Measurements from ENCODE around the gene SRI. TPM values are rescaled to one million over a fixed set of nuclear protein-coding genes. Genes with fewer than 3 reads are reported as not detected.
"Not testable (repeated sequence)": the region's sequence is repeated elsewhere in the genome, so short reads cannot be mapped to it uniquely, and the experiment has no call there.

Gene SRI
- total RNA-seq, 2 donors from 2014 or later = 93.6 to 103 TPM

DNA sequence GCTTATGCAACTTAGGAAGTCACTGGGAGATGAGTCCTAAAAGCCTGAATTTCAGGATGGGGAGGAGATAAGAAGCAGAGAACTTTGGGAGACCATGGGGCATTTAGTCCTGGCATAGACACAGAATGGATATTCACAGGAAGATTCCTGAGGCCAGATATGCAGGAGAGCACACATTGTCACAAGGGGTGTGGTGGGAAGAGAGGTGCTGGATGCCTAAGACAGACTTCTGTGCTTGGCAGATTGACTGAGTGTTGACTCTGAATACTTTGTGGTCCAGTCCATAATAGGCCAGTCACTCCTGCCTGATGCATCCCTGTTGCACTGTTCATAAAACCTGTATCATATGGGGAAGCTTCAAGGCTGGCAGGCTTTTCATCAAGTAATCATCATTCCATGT, 18.5 kb downstream of the SRI start:
- DNase-seq (ENCODE audit: low spot score) = no peak
- intact Hi-C loops (cut with DNase I) = no loop called here

GRCh38 chr7:88200789-88201188, 19.0 kb downstream of the SRI start:
- intact Hi-C loops (cut with DNase I) = no loop called here
- no peak for DNase-seq (ENCODE audit: low spot score)

- intact Hi-C loops (cut with DNase I) = no loop called here
- no peak for DNase-seq (ENCODE audit: low spot score)
Measured at GRCh38 chr7:88200261-88200660, 19.6 kb downstream of the SRI start.

GRCh38 chr7:88191911-88192310, 27.9 kb downstream of the SRI start:
- intact Hi-C loops (cut with DNase I) = no loop called here
- no peak for DNase-seq (ENCODE audit: low spot score)

DNA sequence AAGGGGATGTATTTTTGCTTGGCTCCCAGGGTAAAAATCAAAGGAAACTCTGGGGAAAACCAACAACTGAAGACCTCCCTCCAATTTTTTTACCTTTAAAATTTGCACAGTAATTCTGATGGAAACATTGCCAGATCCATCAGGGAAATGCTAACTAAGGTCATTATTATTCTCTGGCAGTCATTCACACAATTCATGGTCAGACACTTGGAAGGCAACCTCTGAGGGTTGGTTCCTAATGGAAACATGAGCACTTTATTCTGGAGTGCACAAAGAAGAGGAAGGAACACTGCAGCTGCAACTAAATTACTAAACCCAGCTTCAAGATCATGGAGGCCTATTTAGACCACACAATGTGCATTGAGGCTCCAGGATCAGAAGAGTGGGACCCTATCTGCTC, 34.2 kb downstream of the SRI start:
- no peak for DNase-seq (ENCODE audit: low spot score)
- intact Hi-C loops (cut with DNase I) = no loop called here

GRCh38 chr7:88184848-88185304, 35.0 kb downstream of the SRI start:
- DNase-seq (ENCODE audit: low spot score) = no peak
- intact Hi-C loops (cut with DNase I) = no loop called here

GRCh38 chr7:88183051-88183450, 36.8 kb downstream of the SRI start:
- DNase-seq (ENCODE audit: low spot score) = no peak
- intact Hi-C loops (cut with DNase I) = no loop called here

DNA sequence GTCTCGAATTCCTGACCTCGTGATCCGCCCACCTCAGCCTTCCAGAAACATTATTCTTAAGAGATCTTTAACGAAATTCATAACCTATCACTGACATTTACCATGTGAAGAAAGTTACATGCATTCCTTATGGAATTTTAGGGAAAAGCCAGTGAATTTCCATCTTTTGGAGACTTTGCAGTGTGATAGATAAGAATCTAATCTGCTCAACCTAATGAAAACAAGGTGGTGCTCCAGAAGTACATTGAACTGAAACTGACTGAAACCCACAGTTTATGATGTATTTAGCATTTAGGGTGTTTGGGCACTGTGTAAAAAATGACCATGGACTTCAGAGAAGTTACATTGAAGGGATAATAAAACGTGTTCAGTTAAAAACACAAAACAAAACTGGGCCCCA, 43.6 kb downstream of the SRI start:
- no peak for DNase-seq (ENCODE audit: low spot score)
- intact Hi-C loops (cut with DNase I) = no loop called here

GRCh38 chr7:88172842-88173241, 47.0 kb downstream of the SRI start:
- no peak for DNase-seq (ENCODE audit: low spot score)
- intact Hi-C loops (cut with DNase I) = no loop called here

GRCh38 chr7:88169717-88170320, 50.0 kb downstream of the SRI start:
- intact Hi-C loops (cut with DNase I) = no loop called here
- no peak for DNase-seq (ENCODE audit: low spot score)

DNA sequence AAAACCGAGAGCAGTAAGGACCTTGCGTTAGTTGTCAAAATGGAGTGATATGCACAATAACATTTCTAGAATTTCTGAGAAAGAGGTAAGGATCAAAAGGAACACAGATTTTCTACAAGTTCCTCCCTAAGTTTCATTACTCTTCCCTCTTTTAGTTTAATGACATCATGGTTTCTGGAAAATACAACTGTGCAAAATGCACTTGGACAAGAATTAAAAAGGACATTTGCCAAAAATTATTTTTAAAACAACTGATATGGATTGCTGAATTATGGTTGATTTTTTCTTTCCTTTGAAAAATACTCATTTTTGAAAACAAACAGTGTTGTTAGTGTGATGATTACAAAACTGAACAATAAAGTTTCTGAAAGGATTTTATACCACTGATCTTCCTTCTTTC, 52.1 kb downstream of the SRI start:
- intact Hi-C loops (cut with DNase I) = no loop called here
- no peak for DNase-seq (ENCODE audit: low spot score)

- intact Hi-C loops (cut with DNase I) = no loop called here
- DNase-seq (ENCODE audit: low spot score) = no peak
Measured at GRCh38 chr7:88167223-88167622, 52.6 kb downstream of the SRI start.

DNA sequence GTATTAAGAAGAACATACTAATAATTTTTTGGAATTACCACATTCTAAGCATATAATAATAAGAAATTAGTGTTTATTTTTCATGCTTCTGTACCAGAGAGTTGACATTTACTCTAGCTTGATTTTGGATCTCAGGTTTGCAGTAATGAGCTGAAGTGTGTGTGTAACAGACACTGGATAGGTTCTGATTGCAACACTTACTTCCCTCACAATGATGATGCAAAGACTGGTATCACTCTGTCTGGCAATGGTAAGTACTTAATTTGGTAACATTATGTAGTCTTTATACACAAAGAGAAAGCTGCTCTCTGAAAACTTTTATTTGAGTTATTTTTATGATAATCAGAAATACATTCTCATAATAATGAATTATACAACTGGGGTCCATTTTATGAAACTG, 54.1 kb downstream of the SRI start:
- DNase-seq (ENCODE audit: low spot score) = no peak
- intact Hi-C loops (cut with DNase I) = no loop called here

DNA sequence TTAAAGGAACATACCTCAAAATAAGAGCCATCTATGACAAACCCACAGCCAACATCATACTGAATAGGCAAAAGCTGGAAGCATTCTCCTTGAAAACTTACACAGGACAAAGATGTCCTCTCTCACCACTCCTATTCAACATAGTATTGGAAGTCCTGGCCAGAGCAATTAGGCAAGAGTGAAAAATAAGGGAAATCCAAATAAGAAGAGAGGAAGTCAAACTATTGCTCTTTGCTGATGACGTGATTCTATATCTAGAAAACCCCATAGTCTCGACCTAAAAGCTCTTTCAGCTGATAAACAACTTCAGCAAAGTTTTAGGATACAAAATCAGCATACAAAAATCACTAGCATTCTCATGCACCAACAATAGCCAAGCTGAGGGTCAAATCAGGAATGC, 60.1 kb downstream of the SRI start:
- intact Hi-C loops (cut with DNase I) = not testable (repeated sequence)

GRCh38 chr7:88156356-88156755, 63.5 kb downstream of the SRI start:
- no peak for DNase-seq (ENCODE audit: low spot score)
- intact Hi-C loops (cut with DNase I) = no loop called here

More for the DNA sequence above, 60.1 kb downstream of the SRI start:
- not testable (repeated sequence) for DNase-seq (ENCODE audit: low spot score)

DNA sequence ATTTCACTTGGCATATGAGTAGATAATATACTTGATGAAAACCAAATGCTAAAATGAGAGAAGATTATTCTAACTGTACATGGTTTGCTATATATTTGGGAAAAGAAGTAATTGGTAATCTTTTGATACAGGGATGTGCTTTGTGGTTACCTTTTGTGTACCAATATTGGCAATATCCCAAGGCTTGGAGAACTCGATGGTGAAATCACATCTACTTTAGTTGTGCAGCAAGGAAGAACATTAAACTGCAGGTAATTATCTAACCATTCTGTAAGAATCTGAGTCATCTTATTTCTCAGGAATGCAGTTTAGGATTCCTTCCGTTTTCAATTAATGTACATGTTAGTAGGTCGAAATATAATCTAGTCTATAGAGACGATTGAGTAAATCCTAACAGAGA, 64.1 kb downstream of the SRI start:
- intact Hi-C loops (cut with DNase I) = no loop called here
- DNase-seq (ENCODE audit: low spot score) = no peak

Other genes starting within 250 kb of the SRI start
- gene STEAP4, start 86.9 kb upstream of the SRI start, total RNA-seq = 100 to 1,000 TPM; 124 to 202 TPM

All from posterior vena cava (tissue), 2 donors.